ENCODE results near the gene PTPRK.

GRCh38 chr6:127933137-127933536, 587.3 kb downstream of the PTPRK start:
- TF ChIP-seq CTCF (optimal IDR thresholded peaks at IDR 0.05 in 1 of 3, IDR thresholded peaks at IDR 0.05 in 1 of 3, conservative IDR thresholded peaks at IDR 0.05 in 1 of 3; ENCODE audit: extremely low read depth in 1 of 3, insufficient read depth in 2 of 3, low read length in 3 of 3) = no peak
- TF ChIP-seq EZH2 (IDR thresholded peaks at IDR 0.05; ENCODE audit: low read length) = no peak

Measured in keratinocyte (primary cell).